ENCODE measurements around the gene CTU2.

Gene CTU2

GRCh38 chr16:88732172-88732960 is 26.1 kb downstream of the CTU2 start:
- DNase-seq = no peak

DNA sequence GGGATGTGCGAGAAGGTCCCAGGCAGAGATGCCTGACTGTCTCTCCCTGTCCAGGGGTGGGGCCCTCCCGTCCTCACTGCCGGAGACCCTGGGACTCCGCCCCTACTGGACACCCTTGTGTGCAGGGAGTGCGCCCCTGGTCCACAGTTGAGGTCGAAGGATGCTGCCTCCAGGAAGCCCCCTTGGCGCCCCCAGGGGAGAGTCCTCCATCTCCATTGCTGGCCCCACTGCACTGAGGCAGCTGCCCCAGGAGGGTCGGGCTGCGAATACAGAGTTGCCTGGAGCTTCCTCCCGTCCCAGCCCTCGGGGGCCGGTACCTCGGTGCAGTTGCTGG is 26.6 kb downstream of the CTU2 start:
- DNase-seq = no peak

DNA sequence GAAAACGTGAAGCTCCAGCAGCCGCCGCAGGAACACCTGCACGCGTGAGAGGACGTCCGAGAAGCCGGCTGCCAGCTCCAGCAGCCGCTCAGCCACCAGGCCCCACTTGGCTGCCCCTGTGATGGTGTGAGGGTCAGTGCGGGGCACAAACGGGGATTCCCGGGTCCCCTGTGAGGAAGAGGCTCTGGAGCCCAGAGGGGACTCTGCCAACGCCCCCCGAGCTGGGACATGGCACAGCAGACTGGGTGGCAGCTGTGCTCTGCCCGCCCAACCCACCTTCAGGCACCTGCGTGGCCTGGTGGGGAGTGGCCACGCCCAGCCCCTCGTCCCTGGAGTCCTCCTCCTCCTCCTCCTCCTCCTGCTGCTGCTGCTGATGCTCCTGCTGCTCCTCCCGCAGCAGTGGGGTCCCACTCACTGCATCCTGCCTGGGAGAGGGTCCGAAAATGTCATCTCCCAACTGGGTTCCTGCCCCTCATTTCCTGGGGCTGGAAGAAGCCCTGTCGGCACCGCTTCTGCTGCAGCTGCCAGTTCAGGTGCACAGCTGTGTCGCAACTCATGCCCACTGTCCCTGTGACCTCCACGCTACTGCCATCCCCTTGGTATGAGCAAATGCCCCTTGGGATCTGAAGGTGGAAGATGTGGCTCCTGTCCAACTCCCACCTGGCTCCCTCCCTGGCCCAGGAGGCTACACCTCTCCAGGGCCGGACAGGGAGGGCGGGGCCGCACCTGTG is 27.5 kb downstream of the CTU2 start:
- no peak for DNase-seq

DNA sequence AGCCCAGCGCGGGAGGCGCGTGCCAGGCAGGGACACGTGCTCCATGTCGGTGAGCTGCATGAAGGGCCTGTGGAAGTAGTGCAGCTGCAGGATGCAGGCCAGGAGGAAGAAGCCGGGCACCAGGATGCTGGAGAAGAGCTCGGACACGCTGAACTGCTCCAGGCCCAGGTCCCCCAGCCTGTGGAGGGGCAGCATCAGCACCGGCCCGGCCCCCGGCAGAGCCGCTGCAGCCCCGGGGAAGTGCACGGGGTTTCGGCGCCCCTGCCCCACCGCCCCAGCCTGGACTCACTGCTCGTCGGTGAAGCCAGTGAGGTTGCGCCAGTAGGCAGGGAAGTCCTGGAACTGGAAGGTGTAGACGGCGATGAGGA is 28.0 kb downstream of the CTU2 start:
- no peak for DNase-seq

- DNase-seq = no peak
Measured at GRCh38 chr16:88735121-88735520, 28.8 kb downstream of the CTU2 start.

DNA sequence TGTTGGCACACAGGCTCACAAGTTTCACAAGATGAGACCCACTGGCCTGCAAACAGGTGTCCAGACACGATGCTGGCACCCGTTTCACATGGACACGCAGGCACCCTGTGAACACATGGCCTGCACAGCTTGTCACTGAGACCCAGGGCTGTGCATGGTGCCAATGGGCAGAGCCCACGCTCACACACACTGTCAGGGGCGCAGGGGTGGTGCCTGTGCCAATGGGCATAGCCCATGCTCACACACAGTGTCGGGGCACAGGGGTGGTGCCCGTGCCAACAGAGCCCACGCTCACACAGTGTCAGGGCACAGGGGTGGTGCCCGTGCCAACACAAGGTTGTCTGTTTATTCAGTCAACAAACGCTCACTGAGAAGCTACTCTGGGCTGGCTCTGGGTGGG is 29.3 kb downstream of the CTU2 start:
- no peak for DNase-seq

GRCh38 chr16:88736088-88736487 is 29.8 kb downstream of the CTU2 start:
- no peak for DNase-seq

- DNase-seq = no peak
Measured at GRCh38 chr16:88736496-88736895, 30.2 kb downstream of the CTU2 start.

- DNase-seq = peak; percentile 89
Measured at GRCh38 chr16:88737298-88738150, 31.2 kb downstream of the CTU2 start.

GRCh38 chr16:88738151-88739084 is 32.1 kb downstream of the CTU2 start:
- DNase-seq = no peak

DNA sequence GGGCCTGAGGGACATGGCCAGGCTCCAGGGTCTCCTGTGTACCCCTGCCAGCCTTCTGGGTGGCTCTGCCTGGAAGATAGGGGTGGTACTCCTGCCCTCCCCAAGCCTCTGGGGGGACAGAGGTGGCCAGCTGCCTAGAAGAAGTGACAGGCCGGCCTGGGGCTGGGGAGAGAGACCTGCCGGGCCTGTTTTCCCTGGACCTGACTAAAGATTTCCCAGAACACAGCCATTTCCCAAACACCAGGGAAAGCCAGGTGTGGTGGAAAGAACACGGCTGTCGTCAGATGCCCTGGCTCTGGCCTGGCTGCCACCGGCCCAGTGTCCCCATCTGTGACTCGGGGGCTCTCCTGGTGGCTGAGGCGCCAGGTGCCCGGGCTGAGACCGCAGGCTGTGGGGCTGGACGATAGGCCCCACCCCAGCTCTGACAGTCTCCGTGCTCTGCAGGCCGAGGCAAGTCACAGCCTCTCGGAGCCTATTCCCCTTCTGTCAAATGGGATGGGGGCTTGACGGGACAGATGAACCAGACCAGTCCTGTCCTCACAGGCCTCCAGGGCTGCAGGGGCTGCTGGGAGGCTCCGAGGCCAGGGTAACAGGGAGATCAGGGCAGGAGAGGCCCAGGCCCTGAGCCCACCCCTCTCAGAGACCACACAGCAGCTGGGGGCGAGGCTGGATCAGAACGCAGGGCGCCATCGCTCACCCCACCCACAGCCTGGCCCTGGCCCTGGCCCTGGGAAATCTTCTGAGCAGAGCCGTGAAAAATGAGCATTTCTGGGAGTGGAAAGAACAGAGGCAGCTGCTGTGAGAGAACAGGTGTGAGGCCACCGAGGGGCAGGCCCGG is 33.1 kb downstream of the CTU2 start:
- DNase-seq = no peak

GRCh38 chr16:88739977-88740726 is 33.8 kb downstream of the CTU2 start:
- DNase-seq = no peak

DNA sequence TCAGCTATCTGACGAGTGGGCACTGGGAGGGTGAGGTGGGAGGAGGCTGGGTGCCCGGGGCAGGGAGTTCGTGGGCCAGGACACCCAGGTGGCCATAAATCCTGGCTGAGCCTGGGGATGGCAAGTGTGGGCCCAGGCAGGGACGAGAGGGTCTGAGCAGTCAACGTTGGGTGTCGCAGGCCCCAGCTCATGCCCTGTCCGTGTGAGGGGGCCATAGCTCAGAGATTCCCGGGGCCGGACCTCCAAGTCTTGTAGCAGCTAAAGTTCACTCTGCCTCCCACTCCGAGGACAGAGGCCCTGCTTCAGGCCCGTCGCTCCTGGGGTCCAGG is 34.4 kb downstream of the CTU2 start:
- DNase-seq = no peak

- DNase-seq = no peak
Measured at GRCh38 chr16:88741368-88741767, 35.1 kb downstream of the CTU2 start.

- no peak for DNase-seq
Measured at GRCh38 chr16:88742896-88743605, 36.7 kb downstream of the CTU2 start.

DNA sequence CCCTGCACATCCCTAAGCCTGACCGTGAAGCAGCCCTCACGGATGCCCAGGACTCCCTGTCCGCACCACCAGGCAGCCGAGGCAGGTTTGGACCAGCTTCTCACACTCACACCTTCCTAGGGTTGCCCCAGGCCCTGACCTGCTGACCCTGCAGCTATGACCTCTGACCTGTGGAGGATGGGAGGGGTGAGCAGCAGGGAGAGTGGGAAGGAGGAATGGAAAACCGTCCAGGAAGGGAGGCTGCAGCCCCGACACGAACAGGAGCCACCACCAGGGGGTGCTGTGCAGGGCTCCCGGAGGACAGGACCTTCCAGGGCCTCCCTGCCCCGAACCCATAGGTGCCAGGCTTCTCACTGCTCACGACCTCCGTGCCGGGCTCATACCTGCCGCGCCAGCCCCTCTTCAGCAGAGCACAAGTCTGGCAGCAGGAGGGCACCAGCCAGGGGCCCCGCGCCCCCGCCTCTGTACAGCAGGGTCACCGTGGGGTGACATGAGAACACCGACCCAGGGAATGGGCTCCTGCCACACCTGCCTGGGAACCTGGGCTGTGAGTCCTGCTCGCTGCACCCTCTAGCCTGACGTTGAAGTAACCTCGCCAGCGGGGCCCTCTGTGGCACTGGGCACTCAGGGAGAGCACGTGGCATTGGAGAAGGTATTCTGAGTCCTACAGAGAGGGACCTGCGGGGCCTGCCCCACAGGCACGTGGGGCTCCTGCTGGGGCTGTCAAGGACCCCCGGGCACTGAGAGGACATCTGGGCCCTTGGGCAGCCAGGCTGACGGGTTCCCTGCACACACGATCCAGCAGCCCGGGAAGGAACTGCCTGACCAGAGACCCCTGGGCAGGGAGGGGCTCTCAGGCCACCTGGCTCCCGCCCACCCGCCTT is 37.6 kb downstream of the CTU2 start:
- peak; percentile 92 for DNase-seq

DNA sequence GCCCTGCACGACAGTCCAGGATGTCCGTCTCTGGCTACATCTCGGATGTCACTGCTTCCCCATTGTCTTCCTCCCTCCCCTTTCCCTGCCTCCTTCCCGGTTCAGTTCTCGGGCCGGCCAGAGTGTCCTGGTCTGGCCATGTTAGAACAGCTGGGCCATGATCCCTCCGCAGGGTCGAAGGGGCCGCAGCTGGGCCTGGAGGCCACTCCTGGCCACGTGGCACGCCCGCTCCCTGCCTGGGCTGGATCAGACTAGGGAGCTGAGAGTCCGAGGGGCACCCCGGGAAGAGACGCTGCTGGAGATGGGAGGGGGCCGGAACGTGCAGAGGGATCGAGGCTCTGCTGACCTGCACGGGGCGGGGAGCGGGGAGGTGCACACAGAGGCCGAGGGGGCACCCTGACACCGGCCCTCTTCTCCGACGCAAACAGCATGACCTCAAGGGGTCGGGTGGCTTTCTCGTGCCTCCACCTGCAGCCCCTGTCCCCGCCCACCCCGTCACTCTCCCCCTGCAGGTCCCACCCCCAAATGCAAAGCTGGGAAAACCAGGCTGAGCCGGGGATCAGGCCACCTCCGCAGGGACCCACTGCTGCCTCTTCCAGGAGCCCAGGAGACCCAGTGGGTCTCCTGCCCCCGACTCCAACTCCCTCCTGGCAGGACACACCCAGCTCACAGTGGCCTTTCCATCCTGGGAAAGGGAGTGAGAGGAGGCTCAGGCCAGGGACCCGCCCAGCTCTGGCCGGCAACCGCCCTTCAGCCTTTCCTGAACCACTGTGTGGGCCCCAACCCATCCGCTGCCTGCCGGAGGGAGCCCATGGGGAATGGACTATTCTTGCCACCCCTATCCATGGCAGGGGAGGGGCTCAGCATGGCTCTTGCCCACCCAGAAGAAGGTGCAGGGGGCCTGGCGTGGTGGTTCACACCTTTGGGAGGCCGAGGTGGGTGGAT is 38.5 kb downstream of the CTU2 start:
- no peak for DNase-seq

- no peak for DNase-seq
Measured at GRCh38 chr16:88746506-88746905, 40.2 kb downstream of the CTU2 start.

Measured in activated effector memory CD4-positive, alpha-beta T cell treated with anti-CD3 and anti-CD28 coated beads, Interleukin-2, amount 50 U/mL, for 16 hours (primary cell).